NB4 (cell line): Measurements from ENCODE around the gene ERICH6.

Source experiments
- DNase-seq: peaks from one replicate; pipeline ENCODE4 v3.0.0; 2010; ENCODE audit warnings: low read depth
- H3K4me3 ChIP-seq: one replicate; pipeline ENCODE4 v1.5.1; 2011; ENCODE audit warnings: mild to moderate bottlenecking, low read depth, low read length, moderate library complexity
- CTCF ChIP-seq: IDR thresholded peaks from one replicate; pipeline ENCODE4 v1.5.1; 2012; ENCODE audit warnings: low read depth, low read length
- MYC ChIP-seq: IDR thresholded peaks from 2 replicates; pipeline ENCODE4 v1.6.1; 2011; ENCODE audit warnings: low read depth, low read length
- POLR2A ChIP-seq: IDR thresholded peaks from 2 replicates; pipeline ENCODE4 v1.6.1; 2011; ENCODE audit warnings: mild to moderate bottlenecking; ENCODE audit not compliant: insufficient read length; ENCODE audit errors: extremely low read depth
- TF ChIP-seq, protein P1 (sequence below): IDR thresholded peaks from 2 replicates; pipeline ENCODE4 v1.6.1; 2011; ENCODE audit warnings: low read depth, low read length

Gene ERICH6

DNA sequence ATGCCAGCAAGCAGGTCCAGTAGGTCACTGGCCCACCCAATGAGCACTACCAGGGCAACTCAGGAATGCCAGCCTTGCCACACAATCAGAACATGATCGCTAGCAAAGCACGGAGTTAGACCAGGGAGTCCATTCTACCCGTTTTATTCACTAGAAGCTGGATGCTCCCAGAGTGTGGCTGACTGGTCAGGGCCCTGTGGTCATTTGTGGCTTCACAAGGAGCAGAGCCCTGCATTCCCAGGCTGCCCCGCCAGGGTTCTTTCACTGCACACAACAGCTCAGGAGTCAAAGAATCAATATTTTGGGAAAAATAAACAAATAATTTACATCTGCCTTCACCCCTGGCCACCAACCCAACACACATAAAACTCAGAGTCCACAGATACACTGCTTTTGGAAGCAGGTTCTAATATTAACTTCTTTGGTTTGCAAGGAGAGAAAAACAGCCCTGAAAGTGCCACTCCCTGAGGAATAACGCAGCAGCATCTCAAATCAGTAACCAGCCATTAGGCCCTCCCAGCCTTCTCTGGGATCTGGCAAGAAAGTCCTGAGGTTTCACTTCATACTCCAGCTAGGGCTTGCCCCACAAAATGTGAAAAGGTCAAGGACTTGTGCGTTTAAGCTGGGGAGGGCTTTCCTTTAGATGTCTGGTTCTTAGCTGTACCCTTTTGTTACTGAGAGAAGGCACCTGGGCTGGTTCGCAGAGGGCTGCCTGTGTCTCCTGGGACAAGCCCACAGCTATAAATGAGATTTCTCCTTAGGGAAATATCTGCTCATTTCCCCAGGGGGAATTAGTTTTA lies 43.3 kb upstream of the ERICH6 start:
- DNase-seq, result no peak
- no peak overlapping the region for H3K4me3 ChIP-seq
- TF ChIP-seq POLR2A, result no peak
- TF ChIP-seq, protein P1, sequence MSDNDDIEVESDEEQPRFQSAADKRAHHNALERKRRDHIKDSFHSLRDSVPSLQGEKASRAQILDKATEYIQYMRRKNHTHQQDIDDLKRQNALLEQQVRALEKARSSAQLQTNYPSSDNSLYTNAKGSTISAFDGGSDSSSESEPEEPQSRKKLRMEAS, result no peak
- no peak for TF ChIP-seq CTCF
- TF ChIP-seq MYC, result no peak

DNA sequence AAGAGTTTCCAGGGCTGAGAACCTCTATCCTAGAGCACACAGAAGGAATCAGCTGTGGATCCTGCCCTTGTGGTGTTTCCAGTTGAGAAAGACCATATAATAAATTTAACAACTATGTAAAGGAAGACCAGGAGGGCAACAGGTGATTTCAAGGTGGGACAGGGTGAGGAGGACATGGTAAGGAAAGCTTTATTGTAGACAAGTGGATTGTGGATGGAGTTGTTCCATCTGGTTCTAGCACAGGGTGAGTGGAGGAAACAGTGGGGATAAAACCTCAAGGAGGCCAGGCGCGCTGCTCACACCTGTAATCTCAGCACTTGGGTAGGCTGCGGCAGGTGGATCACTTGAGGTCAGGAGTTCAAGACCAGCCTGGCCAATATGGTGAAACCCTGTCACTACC lies 42.1 kb upstream of the ERICH6 start:
- TF ChIP-seq, protein P1, result no peak
- TF ChIP-seq CTCF, result no peak
- TF ChIP-seq POLR2A, result no peak
- no peak for TF ChIP-seq MYC
- no peak for DNase-seq

GRCh38 chr3:150744919-150745211 lies 41.1 kb upstream of the ERICH6 start:
- TF ChIP-seq, protein P1, result no peak
- TF ChIP-seq MYC, result no peak
- no peak for TF ChIP-seq POLR2A
- TF ChIP-seq CTCF, result no peak
- no peak for DNase-seq
- H3K4me3 ChIP-seq, result no peak overlapping the region

More for the DNA sequence above, 42.1 kb upstream of the ERICH6 start:
- no peak overlapping the region for H3K4me3 ChIP-seq

- DNase-seq, result no peak
- TF ChIP-seq, protein P1, result no peak
- TF ChIP-seq CTCF (no peak), MYC (no peak), POLR2A (no peak)
- H3K4me3 ChIP-seq, result no peak overlapping the region
These were observed 40.6 kb upstream of the ERICH6 start for GRCh38 chr3:150744041-150744918.

DNA sequence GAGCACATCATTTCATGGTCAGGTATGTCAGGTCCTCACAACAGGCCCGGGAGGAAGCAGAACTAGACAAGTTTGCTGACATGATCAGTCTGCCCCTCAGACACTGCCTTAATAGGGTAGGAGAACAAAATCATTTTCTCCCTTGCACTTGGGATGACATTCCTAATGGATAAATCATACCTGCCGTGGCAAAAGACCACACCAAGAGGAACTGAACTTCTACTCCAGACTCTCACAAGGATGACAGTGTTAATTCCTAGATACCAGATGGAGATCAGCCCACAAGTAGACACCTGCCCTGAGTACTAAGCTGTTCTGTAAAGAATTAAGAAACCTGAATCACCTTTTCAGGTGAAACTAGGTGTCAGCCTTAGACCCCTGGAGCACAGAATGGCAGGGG lies 39.8 kb upstream of the ERICH6 start:
- no peak for TF ChIP-seq POLR2A
- no peak for TF ChIP-seq CTCF
- no peak for TF ChIP-seq MYC
- TF ChIP-seq, protein P1, result no peak
- DNase-seq, result no peak
- no peak overlapping the region for H3K4me3 ChIP-seq
